Liver (tissue), 9 donors: ENCODE data around the gene OSGEPL1. TPM values are rescaled to one million over a fixed set of nuclear protein-coding genes. Genes with fewer than 3 reads are reported as not detected.
"Not testable (repeated sequence)": the region's sequence is repeated elsewhere in the genome, so short reads cannot be mapped to it uniquely, and the experiment has no call there.

Source experiments
- DNase-seq: peaks from one replicate; pipeline ENCODE4 v3.0.0-alpha.2; 2017; ENCODE audit warnings: low spot score
- H3K27ac ChIP-seq, 2 donors: one replicate each; pipeline ENCODE4 v1.7.0; 2013; ENCODE audit warnings: inconsistent platforms in 2 of 2, low read length in 2 of 2, control low read depth in 1 of 2, low read depth in 1 of 2, mild to moderate bottlenecking in 1 of 2
- H3K27me3 ChIP-seq, 4 donors: one replicate each; pipeline versions ENCODE4 v1.6.1 to v1.7.0; 2013; ENCODE audit warnings: low read length in 3 of 4, inconsistent platforms in 1 of 4, mild to moderate bottlenecking in 1 of 4, moderate library complexity in 1 of 4; ENCODE audit not compliant: control insufficient read depth in 4 of 4, insufficient read depth in 4 of 4
- H3K36me3 ChIP-seq, 4 donors: one replicate each; pipeline versions ENCODE4 v1.6.1 to v1.7.0; 2013; ENCODE audit warnings: low read length in 3 of 4, mild to moderate bottlenecking in 3 of 4, low read depth in 1 of 4, moderate library complexity in 1 of 4; ENCODE audit not compliant: control insufficient read depth in 4 of 4, insufficient read depth in 3 of 4
- H3K4me1 ChIP-seq, 4 donors: one replicate each; pipeline versions ENCODE4 v1.6.1 to v1.7.0; 2013; ENCODE audit warnings: low read length in 3 of 4, mild to moderate bottlenecking in 3 of 4, moderate library complexity in 1 of 4; ENCODE audit not compliant: control insufficient read depth in 4 of 4, insufficient read depth in 4 of 4
- H3K4me3 ChIP-seq, 3 donors: one replicate each; pipeline versions ENCODE4 v1.6.1 to v1.7.0; 2013; ENCODE audit warnings: low read length in 3 of 3, control low read depth in 1 of 3, low read depth in 1 of 3, mild to moderate bottlenecking in 1 of 3
- H3K9ac ChIP-seq, 2 donors: one replicate each; pipeline ENCODE4 v1.7.0; 2013; ENCODE audit warnings: low read length in 2 of 2, mild to moderate bottlenecking in 2 of 2, moderate library complexity in 2 of 2, control low read depth in 1 of 2, low read depth in 1 of 2
- H3K9me3 ChIP-seq, 4 donors: one replicate each; pipeline versions ENCODE4 v1.6.1 to v1.7.0; 2013; ENCODE audit warnings: low read length in 3 of 4; ENCODE audit not compliant: control insufficient read depth in 4 of 4
- EGR1 ChIP-seq, 2 donors: IDR thresholded peaks; 2 replicates each; pipeline ENCODE4 v1.6.1; 2016 to 2018; ENCODE audit warnings: antibody characterized with exemption in 2 of 2, low read depth in 2 of 2
- FOXA2 ChIP-seq: IDR thresholded peaks from 2 replicates; pipeline ENCODE4 v1.6.1; 2016; ENCODE audit warnings: antibody characterized with exemption
- GABPA ChIP-seq, 2 donors: IDR thresholded peaks in 1 of 2; conservative IDR thresholded peaks in 1 of 2; 2 replicates each; pipeline ENCODE4 v1.6.1; 2016; ENCODE audit warnings: antibody characterized with exemption in 2 of 2, mild to moderate bottlenecking in 1 of 2, moderate library complexity in 1 of 2
- HNF4A ChIP-seq, 2 donors: conservative IDR thresholded peaks; 2 replicates each; pipeline ENCODE4 v1.6.1; 2016; ENCODE audit warnings: antibody characterized with exemption in 2 of 2, mild to moderate bottlenecking in 2 of 2
- HNF4G ChIP-seq: IDR thresholded peaks from 2 replicates; pipeline ENCODE4 v1.6.1; 2016; ENCODE audit warnings: antibody characterized with exemption
- RAD21 ChIP-seq, 2 donors: IDR thresholded peaks; 2 replicates each; pipeline ENCODE4 v1.6.1; 2016; ENCODE audit warnings: antibody characterized with exemption in 2 of 2, mild to moderate bottlenecking in 2 of 2
- SP1 ChIP-seq: IDR thresholded peaks from 2 replicates; pipeline ENCODE4 v1.6.1; 2018; ENCODE audit warnings: antibody characterized with exemption, mild to moderate bottlenecking
- WGBS: extraction: QIAGEN DNeasy Blood & Tissue Kit; methylation state at CpG from one replicate; pipeline ENCODE4 v1.1.7; 2013; 5-methylcytosine and 5-hydroxymethylcytosine counted together
- polyA plus RNA-seq, 2 donors: library from polyadenylated mRNA; stranded (reverse) in 1 of 2; unstranded in 1 of 2; fragments of 200-250 nt in 1 of 2; fragments of >200 nt in 1 of 2; fragmentation: Nextera tagmentation in 1 of 2; extraction: Ambion mirVana in 1 of 2; gene quantifications; one replicate each; pipeline versions ENCODE4 v1.2.1 to v1.2.3, GENCODE V29; 2013 to 2015
- total RNA-seq, 2 donors: library from RNA; depleted of rRNA; stranded (reverse); fragments of >200 nt; gene quantifications; one replicate each; pipeline ENCODE4 v1.2.3, GENCODE V29; 2014
- TF ChIP-seq, protein P1 (sequence below): IDR thresholded peaks from 2 replicates; pipeline ENCODE4 v1.6.1; 2016; ENCODE audit warnings: antibody characterized with exemption
- TF ChIP-seq, protein P2 (sequence below): fragments of 150-350 bp; IDR thresholded peaks from 2 replicates; pipeline ENCODE4 v1.5.1; 2017; ENCODE audit warnings: improper control_type of control experiment, low read depth, low read length; ENCODE audit not compliant: missing input control
- TF ChIP-seq, protein P3 (sequence below): IDR thresholded peaks from 2 replicates; pipeline ENCODE4 v1.6.1; 2016; ENCODE audit warnings: antibody characterized with exemption, mild to moderate bottlenecking
- TF ChIP-seq, protein P4 (sequence below): IDR thresholded peaks from 2 replicates; pipeline ENCODE4 v1.6.1; 2016; ENCODE audit warnings: antibody characterized with exemption
- donor health status: healthy.
- donor health status: healthy.
- donor health status: healthy.
- donor health status: healthy.
- donor health status: healthy.

The OSGEPL1 gene
- total and polyA plus RNA-seq, 4 donors, result 2.9 to 5.6 (median 5.3) TPM

DNA sequence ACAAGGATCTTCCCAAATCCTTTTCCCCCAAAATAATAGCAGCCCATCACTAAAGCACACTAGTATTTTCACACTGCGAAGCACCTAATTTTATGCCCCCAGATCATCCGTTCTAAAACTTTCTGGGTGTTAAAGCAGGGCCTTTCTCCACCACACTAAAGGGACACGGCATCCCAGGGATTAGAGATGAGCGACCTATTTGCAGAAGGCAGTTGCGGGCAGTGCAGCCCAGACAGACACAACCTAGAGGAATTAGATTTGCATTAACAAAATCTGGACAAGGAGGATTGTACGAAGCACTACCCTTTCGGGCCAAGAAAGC lies 402 bp downstream of the OSGEPL1 start:
- H3K9me3 ChIP-seq, result no peaks in the 10 kb centered on the region
- peak overlapping the region; percentile 92 to 95 for H3K27ac ChIP-seq
- H3K36me3 ChIP-seq, result peaks cover 0 to 8% (median 0%) of the 10 kb centered on the region in 4 donors
- WGBS, result under 1% methylated on average over 7 of the region's 7 CpGs
- peak overlapping the region; percentile 72 to 99 (median 98) for H3K4me3 ChIP-seq
- peaks cover 0 to 17% (median 15%) of the 10 kb centered on the region in 4 donors for H3K4me1 ChIP-seq
- no peak for DNase-seq
- H3K27me3 ChIP-seq, result no peaks in the 10 kb centered on the region
- TF ChIP-seq HNF4G, result no peak
- TF ChIP-seq HNF4A (conservative IDR thresholded peaks at IDR 0.05), result no peak
- no peak for TF ChIP-seq EGR1 (IDR thresholded peaks at IDR 0.05; ENCODE audit: low read depth in 2 of 2)
- TF ChIP-seq GABPA (IDR thresholded peaks at IDR 0.05 in 1 of 2, conservative IDR thresholded peaks at IDR 0.05 in 1 of 2), result no peak
- TF ChIP-seq FOXA2, result no peak
- TF ChIP-seq, protein P1, sequence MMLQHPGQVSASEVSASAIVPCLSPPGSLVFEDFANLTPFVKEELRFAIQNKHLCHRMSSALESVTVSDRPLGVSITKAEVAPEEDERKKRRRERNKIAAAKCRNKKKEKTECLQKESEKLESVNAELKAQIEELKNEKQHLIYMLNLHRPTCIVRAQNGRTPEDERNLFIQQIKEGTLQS, result no peak
- TF ChIP-seq, protein P2, sequence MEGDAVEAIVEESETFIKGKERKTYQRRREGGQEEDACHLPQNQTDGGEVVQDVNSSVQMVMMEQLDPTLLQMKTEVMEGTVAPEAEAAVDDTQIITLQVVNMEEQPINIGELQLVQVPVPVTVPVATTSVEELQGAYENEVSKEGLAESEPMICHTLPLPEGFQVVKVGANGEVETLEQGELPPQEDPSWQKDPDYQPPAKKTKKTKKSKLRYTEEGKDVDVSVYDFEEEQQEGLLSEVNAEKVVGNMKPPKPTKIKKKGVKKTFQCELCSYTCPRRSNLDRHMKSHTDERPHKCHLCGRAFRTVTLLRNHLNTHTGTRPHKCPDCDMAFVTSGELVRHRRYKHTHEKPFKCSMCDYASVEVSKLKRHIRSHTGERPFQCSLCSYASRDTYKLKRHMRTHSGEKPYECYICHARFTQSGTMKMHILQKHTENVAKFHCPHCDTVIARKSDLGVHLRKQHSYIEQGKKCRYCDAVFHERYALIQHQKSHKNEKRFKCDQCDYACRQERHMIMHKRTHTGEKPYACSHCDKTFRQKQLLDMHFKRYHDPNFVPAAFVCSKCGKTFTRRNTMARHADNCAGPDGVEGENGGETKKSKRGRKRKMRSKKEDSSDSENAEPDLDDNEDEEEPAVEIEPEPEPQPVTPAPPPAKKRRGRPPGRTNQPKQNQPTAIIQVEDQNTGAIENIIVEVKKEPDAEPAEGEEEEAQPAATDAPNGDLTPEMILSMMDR, result no peak
- no peak for TF ChIP-seq SP1
- no peak for TF ChIP-seq RAD21 (IDR thresholded peaks at IDR 0.05)
- TF ChIP-seq, protein P3, sequence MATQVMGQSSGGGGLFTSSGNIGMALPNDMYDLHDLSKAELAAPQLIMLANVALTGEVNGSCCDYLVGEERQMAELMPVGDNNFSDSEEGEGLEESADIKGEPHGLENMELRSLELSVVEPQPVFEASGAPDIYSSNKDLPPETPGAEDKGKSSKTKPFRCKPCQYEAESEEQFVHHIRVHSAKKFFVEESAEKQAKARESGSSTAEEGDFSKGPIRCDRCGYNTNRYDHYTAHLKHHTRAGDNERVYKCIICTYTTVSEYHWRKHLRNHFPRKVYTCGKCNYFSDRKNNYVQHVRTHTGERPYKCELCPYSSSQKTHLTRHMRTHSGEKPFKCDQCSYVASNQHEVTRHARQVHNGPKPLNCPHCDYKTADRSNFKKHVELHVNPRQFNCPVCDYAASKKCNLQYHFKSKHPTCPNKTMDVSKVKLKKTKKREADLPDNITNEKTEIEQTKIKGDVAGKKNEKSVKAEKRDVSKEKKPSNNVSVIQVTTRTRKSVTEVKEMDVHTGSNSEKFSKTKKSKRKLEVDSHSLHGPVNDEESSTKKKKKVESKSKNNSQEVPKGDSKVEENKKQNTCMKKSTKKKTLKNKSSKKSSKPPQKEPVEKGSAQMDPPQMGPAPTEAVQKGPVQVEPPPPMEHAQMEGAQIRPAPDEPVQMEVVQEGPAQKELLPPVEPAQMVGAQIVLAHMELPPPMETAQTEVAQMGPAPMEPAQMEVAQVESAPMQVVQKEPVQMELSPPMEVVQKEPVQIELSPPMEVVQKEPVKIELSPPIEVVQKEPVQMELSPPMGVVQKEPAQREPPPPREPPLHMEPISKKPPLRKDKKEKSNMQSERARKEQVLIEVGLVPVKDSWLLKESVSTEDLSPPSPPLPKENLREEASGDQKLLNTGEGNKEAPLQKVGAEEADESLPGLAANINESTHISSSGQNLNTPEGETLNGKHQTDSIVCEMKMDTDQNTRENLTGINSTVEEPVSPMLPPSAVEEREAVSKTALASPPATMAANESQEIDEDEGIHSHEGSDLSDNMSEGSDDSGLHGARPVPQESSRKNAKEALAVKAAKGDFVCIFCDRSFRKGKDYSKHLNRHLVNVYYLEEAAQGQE, result no peak
- TF ChIP-seq, protein P4, sequence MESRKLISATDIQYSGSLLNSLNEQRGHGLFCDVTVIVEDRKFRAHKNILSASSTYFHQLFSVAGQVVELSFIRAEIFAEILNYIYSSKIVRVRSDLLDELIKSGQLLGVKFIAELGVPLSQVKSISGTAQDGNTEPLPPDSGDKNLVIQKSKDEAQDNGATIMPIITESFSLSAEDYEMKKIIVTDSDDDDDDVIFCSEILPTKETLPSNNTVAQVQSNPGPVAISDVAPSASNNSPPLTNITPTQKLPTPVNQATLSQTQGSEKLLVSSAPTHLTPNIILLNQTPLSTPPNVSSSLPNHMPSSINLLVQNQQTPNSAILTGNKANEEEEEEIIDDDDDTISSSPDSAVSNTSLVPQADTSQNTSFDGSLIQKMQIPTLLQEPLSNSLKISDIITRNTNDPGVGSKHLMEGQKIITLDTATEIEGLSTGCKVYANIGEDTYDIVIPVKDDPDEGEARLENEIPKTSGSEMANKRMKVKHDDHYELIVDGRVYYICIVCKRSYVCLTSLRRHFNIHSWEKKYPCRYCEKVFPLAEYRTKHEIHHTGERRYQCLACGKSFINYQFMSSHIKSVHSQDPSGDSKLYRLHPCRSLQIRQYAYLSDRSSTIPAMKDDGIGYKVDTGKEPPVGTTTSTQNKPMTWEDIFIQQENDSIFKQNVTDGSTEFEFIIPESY, result no peak
- H3K9ac ChIP-seq, result peak overlapping the region; percentile 89 to 97

DNA sequence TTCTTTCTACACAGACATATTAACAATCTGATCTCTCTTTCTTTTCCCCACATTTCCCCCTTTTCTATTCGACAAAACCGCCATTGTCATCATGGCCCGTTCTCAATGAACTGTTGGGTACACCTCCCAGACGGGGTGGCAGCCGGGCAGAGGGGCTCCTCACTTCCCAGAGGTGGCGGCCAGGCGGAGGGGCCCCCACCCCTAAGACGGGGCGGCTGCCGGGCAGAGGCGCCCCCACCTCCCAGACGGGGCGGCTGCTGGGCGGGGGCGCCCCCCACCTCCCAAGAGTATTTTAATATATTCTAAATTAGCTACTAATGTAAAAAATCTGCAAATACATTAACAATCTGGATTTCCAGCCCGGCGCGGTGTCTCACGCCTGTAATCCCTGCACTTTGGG lies 2.4 kb downstream of the OSGEPL1 start:
- H3K36me3 ChIP-seq, DNase-seq, H3K9ac ChIP-seq, H3K9me3 ChIP-seq, H3K27ac ChIP-seq, H3K27me3 ChIP-seq, H3K4me3 ChIP-seq: not testable (repeated sequence)
- H3K4me1 ChIP-seq, result peaks cover 0 to 17% (median 15%) of the 10 kb centered on the region in 4 donors
- 99% methylated on average over 17 of the region's 19 CpGs for WGBS
